Mononuclear cell (primary cell): ENCODE measurements around the gene AFF3. TPM values are rescaled to one million over a fixed set of nuclear protein-coding genes. Genes with fewer than 3 reads are reported as not detected.

Source experiments
- H3K27me3 ChIP-seq: 2 replicates; pipeline ENCODE4 v1.6.0; 2011; ENCODE audit warnings: low read length, control low read depth; ENCODE audit not compliant: insufficient read depth
- H3K4me1 ChIP-seq: 2 replicates; pipeline ENCODE4 v1.5.1; 2011; ENCODE audit warnings: mild to moderate bottlenecking, low read length, control low read depth; ENCODE audit not compliant: insufficient read depth
- H3K4me3 ChIP-seq: 2 replicates; pipeline ENCODE4 v1.5.1; 2011; ENCODE audit warnings: mild to moderate bottlenecking, low read length, moderate library complexity
- H3K9me3 ChIP-seq: 2 replicates; pipeline ENCODE4 v1.5.1; 2011; ENCODE audit warnings: low read depth, mild to moderate bottlenecking, control low read depth, low read length
- total RNA-seq: library from RNA; depleted of rRNA; stranded (reverse); fragments of >200 nt; gene quantifications from one replicate; pipeline ENCODE4 v1.2.3, GENCODE V29; 2012

Gene AFF3
- total RNA-seq, 1 donor = 21.9 TPM

GRCh38 chr2:99605036-99605435, 537.4 kb downstream of the AFF3 start:
- H3K9me3 ChIP-seq = no peaks in the 10 kb centered on the region
- H3K4me3 ChIP-seq = no peak overlapping the region
- H3K4me1 ChIP-seq = no peaks in the 10 kb centered on the region
- no peaks in the 10 kb centered on the region for H3K27me3 ChIP-seq

GRCh38 chr2:99602476-99602875, 539.9 kb downstream of the AFF3 start:
- no peaks in the 10 kb centered on the region for H3K27me3 ChIP-seq
- no peaks in the 10 kb centered on the region for H3K4me1 ChIP-seq
- no peaks in the 10 kb centered on the region for H3K9me3 ChIP-seq
- no peak overlapping the region for H3K4me3 ChIP-seq

- H3K27me3 ChIP-seq = no peaks in the 10 kb centered on the region
- H3K4me3 ChIP-seq = no peak overlapping the region
- no peaks in the 10 kb centered on the region for H3K4me1 ChIP-seq
- H3K9me3 ChIP-seq = no peaks in the 10 kb centered on the region
Observed at GRCh38 chr2:99600981-99601651, 541.3 kb downstream of the AFF3 start.

GRCh38 chr2:99598441-99598840, 543.9 kb downstream of the AFF3 start:
- Histone ChIP-seq H3K27me3 (no peaks in the 10 kb centered on the region), H3K4me1 (no peaks in the 10 kb centered on the region), H3K9me3 (no peaks in the 10 kb centered on the region), H3K4me3 (no peak overlapping the region)

GRCh38 chr2:99597616-99598015, 544.8 kb downstream of the AFF3 start:
- H3K4me1 ChIP-seq = no peaks in the 10 kb centered on the region
- no peaks in the 10 kb centered on the region for H3K9me3 ChIP-seq
- H3K4me3 ChIP-seq = no peak overlapping the region
- H3K27me3 ChIP-seq = no peaks in the 10 kb centered on the region

GRCh38 chr2:99595373-99595772, 547.0 kb downstream of the AFF3 start:
- Histone ChIP-seq H3K4me3 (no peak overlapping the region), H3K9me3 (no peaks in the 10 kb centered on the region), H3K4me1 (no peaks in the 10 kb centered on the region), H3K27me3 (no peaks in the 10 kb centered on the region)

- Histone ChIP-seq H3K27me3 (no peaks in the 10 kb centered on the region), H3K4me3 (no peak overlapping the region), H3K9me3 (no peaks in the 10 kb centered on the region), H3K4me1 (no peaks in the 10 kb centered on the region)
Observed at GRCh38 chr2:99593692-99594427, 548.5 kb downstream of the AFF3 start.

GRCh38 chr2:99576775-99577174, 565.6 kb downstream of the AFF3 start:
- no peaks in the 10 kb centered on the region for H3K27me3 ChIP-seq
- no peak overlapping the region for H3K4me3 ChIP-seq
- no peaks in the 10 kb centered on the region for H3K9me3 ChIP-seq
- H3K4me1 ChIP-seq = no peaks in the 10 kb centered on the region

- no peaks in the 10 kb centered on the region for H3K9me3 ChIP-seq
- H3K4me1 ChIP-seq = no peaks in the 10 kb centered on the region
- no peaks in the 10 kb centered on the region for H3K27me3 ChIP-seq
Observed at GRCh38 chr2:99573634-99574251, 568.6 kb downstream of the AFF3 start.

GRCh38 chr2:99572373-99573164, 569.8 kb downstream of the AFF3 start:
- no peak overlapping the region for H3K4me3 ChIP-seq

More at GRCh38 chr2:99573634-99574251, 568.6 kb downstream of the AFF3 start:
- H3K4me3 ChIP-seq = no peak overlapping the region

GRCh38 chr2:99571954-99572353, 570.4 kb downstream of the AFF3 start:
- Histone ChIP-seq H3K4me1 (no peaks in the 10 kb centered on the region), H3K9me3 (no peaks in the 10 kb centered on the region), H3K4me3 (no peak overlapping the region), H3K27me3 (no peaks in the 10 kb centered on the region)

More at GRCh38 chr2:99572373-99573164, 569.8 kb downstream of the AFF3 start:
- no peaks in the 10 kb centered on the region for H3K27me3 ChIP-seq
- H3K4me1 ChIP-seq = no peaks in the 10 kb centered on the region
- no peaks in the 10 kb centered on the region for H3K9me3 ChIP-seq

- Histone ChIP-seq H3K27me3 (no peaks in the 10 kb centered on the region), H3K9me3 (no peaks in the 10 kb centered on the region), H3K4me1 (no peaks in the 10 kb centered on the region), H3K4me3 (no peak overlapping the region)
Observed at GRCh38 chr2:99571533-99571932, 570.9 kb downstream of the AFF3 start.

- Histone ChIP-seq H3K9me3 (no peaks in the 10 kb centered on the region), H3K4me1 (no peaks in the 10 kb centered on the region), H3K27me3 (no peaks in the 10 kb centered on the region), H3K4me3 (no peak overlapping the region)
Observed at GRCh38 chr2:99571021-99571420, 571.4 kb downstream of the AFF3 start.

GRCh38 chr2:99569386-99569785, 573.0 kb downstream of the AFF3 start:
- Histone ChIP-seq H3K4me1 (no peaks in the 10 kb centered on the region), H3K9me3 (no peaks in the 10 kb centered on the region), H3K4me3 (no peak overlapping the region), H3K27me3 (no peaks in the 10 kb centered on the region)

- no peaks in the 10 kb centered on the region for H3K9me3 ChIP-seq
- no peaks in the 10 kb centered on the region for H3K27me3 ChIP-seq
- no peaks in the 10 kb centered on the region for H3K4me1 ChIP-seq
- no peak overlapping the region for H3K4me3 ChIP-seq
Observed at GRCh38 chr2:99565227-99565626, 577.2 kb downstream of the AFF3 start.
